ENCODE measurements around the gene DPYSL4.

Gene DPYSL4

DNA sequence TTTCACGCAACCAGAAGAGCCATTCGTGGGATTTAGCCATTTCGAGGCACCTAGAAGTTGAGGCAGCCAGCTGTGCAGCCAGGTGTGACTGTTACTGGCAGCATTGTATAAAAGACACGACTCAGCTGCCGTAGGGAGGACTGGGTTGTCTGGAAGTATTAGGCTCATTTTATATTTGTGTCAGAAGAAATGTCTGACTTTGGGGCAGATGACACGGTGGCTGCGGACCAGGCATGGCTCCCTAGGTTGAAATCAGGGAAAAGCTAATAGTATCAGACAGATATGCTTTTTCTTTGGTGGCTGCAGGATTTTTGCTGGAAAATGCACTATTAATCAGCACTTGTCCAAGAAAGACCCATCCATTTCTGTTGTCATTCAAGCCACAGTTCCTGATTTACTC is 4.2 kb upstream of the DPYSL4 start:
- no peak overlapping the region for H3K4me3 ChIP-seq (replicated peaks; ENCODE audit: low read depth, low read length)
- DNase-seq (ENCODE audit: low read depth) = no peak
- TF ChIP-seq, protein P1, sequence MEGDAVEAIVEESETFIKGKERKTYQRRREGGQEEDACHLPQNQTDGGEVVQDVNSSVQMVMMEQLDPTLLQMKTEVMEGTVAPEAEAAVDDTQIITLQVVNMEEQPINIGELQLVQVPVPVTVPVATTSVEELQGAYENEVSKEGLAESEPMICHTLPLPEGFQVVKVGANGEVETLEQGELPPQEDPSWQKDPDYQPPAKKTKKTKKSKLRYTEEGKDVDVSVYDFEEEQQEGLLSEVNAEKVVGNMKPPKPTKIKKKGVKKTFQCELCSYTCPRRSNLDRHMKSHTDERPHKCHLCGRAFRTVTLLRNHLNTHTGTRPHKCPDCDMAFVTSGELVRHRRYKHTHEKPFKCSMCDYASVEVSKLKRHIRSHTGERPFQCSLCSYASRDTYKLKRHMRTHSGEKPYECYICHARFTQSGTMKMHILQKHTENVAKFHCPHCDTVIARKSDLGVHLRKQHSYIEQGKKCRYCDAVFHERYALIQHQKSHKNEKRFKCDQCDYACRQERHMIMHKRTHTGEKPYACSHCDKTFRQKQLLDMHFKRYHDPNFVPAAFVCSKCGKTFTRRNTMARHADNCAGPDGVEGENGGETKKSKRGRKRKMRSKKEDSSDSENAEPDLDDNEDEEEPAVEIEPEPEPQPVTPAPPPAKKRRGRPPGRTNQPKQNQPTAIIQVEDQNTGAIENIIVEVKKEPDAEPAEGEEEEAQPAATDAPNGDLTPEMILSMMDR (IDR thresholded peaks at IDR 0.05; ENCODE audit: low read length, missing control alignments) = no peak

DNA sequence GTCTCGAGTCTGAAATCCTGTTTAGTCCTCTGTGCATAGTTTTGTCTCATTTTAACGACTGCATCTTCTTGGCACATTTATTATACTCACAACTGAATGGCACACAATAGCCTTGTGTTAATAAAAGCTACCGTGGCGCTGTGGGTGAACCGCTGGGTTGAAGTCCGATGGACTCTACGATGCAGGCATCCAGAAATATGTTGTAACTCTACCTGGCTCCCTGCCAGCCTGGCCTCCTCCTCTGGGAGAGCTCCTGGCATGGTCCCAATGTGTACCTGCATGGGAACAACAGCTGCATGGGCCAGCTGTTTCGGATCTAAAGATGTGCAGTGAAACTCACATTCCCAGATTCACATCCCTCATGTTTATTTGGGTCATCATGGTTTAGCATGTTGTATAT is 3.7 kb upstream of the DPYSL4 start:
- no peak overlapping the region for H3K4me3 ChIP-seq (replicated peaks; ENCODE audit: low read depth, low read length)
- TF ChIP-seq, protein P1 (IDR thresholded peaks at IDR 0.05; ENCODE audit: low read length, missing control alignments) = no peak
- no peak for DNase-seq (ENCODE audit: low read depth)

DNA sequence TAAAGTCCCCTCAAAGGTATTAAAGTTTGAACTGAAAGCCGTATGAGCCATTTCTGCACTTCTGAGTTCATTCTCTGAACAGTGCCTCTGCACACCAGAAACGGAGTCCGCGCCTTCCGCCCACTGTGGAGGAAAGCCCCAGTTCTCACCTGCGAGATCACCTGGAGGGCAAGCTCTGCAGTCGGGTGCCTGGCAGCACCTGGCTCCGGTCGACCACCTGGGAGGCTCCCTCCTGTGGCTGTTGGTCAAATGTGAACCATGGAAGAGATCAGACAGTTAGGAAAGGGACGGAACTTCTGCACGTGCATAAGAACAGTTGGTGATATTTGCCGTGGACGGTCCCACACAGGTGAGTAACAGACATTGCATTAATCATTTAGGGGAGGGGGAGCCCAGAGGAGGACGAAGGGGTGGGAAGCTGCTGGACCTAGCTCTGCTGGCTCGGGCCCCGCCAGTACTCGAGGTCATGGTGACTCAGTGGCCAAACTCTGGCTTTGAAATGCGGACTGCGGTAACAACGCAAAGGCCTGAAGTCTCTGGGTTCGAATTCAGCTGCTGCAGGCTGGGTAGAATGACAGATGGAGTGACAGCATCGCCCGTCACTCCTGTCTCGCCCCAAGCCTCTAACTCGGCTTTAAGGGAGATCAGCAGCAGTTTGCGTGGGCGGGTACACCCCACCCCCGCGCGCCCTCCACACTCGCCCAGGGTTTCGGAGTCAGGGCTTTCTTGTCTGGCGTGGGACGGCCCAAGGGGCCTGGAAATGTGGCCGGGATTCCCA is 1.7 kb upstream of the DPYSL4 start:
- DNase-seq (ENCODE audit: low read depth) = no peak
- H3K4me3 ChIP-seq (replicated peaks; ENCODE audit: low read depth, low read length) = no peak overlapping the region
- TF ChIP-seq, protein P1 (IDR thresholded peaks at IDR 0.05; ENCODE audit: low read length, missing control alignments) = no peak

DNA sequence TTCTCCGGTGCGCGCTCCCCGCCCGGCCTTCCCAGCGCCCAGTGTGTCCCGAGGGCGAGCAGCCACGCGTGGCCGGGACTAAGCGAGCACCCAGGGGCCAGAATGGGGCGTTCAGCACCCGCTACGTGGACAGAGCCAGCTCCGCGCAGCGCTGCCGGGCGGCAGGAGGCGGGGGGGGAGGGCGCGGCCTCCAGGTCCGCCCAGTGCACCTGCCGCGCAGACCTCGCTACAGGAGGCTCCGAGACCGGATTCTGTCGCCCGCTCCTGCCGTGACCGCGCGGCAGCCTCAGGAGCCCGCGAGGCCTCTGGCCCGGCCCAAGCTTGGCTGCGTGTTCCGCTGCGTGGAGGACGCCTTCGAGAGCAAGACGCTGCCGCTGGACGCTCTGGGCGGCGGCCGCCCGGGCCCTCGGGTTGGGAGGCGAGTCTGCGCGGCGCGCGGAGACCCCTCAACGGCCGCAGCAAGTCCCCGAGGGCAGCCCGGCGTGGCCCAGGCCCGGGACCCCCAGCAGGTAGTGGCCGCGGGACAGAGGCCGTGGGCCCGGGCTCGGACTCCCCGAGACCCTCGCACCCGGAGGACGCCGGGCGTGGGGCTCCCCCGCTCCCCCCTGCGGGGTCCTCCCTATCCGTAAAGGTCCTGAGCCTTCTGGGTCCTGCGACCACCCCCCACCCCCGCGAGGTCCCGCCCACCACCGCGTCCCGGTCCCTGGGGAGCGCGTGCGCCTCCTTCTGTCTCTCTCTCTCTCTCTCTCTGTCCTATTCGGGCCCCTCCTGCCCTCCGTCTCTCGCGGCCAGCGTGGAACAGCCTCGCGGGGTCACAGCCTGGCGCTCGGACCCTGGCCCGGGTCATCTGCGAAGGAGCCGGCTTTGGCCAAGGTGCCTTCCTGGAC is 904 bp upstream of the DPYSL4 start:
- peak; percentile 40 for DNase-seq (ENCODE audit: low read depth)
- TF ChIP-seq, protein P1 (IDR thresholded peaks at IDR 0.05; ENCODE audit: low read length, missing control alignments) = no peak
- H3K4me3 ChIP-seq (replicated peaks; ENCODE audit: low read depth, low read length) = peak overlapping the region; percentile 25

DNA sequence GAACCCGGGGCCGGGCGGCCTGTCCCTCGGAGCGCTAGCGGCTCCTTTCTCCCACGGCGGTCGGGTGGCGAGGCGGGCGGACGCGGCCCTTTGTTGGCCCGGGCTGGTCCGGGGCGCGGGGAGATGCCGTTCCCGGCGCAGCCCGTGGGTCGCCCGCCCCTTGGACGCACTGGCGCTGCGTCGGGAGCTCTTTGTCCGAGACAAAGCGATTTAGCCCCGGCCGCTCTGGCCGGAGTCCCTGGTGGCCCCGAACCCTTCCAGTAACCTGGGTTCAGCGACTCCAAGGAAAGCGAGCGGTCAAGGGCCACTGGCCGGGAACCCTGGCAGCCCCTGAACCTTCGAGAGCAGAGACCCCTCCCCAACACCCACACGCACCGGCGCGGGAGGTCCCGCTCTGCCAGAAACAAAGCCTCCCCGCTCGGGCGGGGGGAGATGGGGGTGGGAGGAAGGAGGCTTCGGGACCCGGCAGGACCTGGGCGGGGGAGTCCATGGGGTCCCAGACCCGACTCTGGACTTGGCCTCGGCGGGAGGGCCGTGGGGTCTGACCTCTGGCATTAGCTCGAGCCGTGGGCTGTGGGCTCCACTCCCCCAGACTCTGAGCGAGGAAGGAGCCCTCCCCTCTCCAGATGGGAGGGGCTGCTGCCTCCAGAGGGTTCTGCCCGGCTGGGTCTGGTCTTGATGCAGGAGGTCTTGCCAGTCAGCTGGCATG is 836 bp downstream of the DPYSL4 start:
- peak overlapping the region; percentile 56 for H3K4me3 ChIP-seq (replicated peaks; ENCODE audit: low read depth, low read length)
- no peak for DNase-seq (ENCODE audit: low read depth)
- TF ChIP-seq, protein P1 (IDR thresholded peaks at IDR 0.05; ENCODE audit: low read length, missing control alignments) = no peak

DNA sequence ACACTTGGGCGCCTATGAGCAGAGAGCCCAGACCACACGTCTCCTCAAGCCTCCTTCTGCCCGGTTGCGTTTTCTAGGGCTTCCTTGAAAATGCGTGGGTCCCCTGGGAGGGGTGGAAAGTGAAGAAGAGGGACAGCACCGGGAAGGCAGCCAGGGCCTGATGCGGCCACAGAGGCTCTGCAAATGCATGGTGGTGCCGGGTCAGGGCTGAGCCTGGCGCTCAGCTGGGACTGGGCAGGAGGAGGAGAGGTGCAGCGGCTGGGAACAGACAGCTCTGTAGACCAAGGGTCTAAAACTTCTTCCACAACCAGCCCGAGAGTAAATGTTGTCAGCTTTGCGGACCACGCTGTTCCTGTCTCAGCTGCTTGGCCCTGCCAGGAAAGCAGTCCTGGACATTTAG is 1.6 kb downstream of the DPYSL4 start:
- TF ChIP-seq, protein P1 (IDR thresholded peaks at IDR 0.05; ENCODE audit: low read length, missing control alignments) = no peak
- no peak overlapping the region for H3K4me3 ChIP-seq (replicated peaks; ENCODE audit: low read depth, low read length)
- DNase-seq (ENCODE audit: low read depth) = no peak

All from fibroblast of pulmonary artery (primary cell).